ENCODE measurements around the gene GOSR2. TPM values are rescaled to one million over a fixed set of nuclear protein-coding genes. Genes with fewer than 3 reads are reported as not detected.

Gene GOSR2
- total RNA-seq, 1 experiment from 2014 or later: 53.5 TPM

GRCh38 chr17:46917041-46917440 is 5.9 kb upstream of the GOSR2 start:
- no peak overlapping the region for H3K14ac ChIP-seq (ENCODE audit: insufficient read depth, low read length)
- no peaks in the 10 kb centered on the region for H3K27me3 ChIP-seq (ENCODE audit: insufficient read depth, low read length)
- no peak overlapping the region for H4K8ac ChIP-seq (replicated peaks; ENCODE audit: insufficient read length, low read depth, low read length)
- Mint-ChIP-seq H3K27me3 (ENCODE audit: low read depth) (peaks cover 15% of the 10 kb centered on the region), H3K36me3 (ENCODE audit: insufficient read depth in 1 of 3, low read depth in 3 of 3) (no peaks in the 10 kb centered on the region), H3K9me3 (peaks cover 0 to 2% of the 10 kb centered on the region in 2 experiments; a peak in 2 of 5 replicates), H3K27ac (no peak overlapping the region), H3K4me3 (no peak overlapping the region), H3K4me1 (peaks cover 3% of the 10 kb centered on the region in 2 experiments)
- no peak overlapping the region for H3K56ac ChIP-seq (ENCODE audit: insufficient read length, low read depth, low read length)
- no peak overlapping the region for H4K5ac ChIP-seq (ENCODE audit: insufficient read length, low read depth, low read length)
- H3K79me1 ChIP-seq (ENCODE audit: insufficient read depth, low read depth, low read length, poor library complexity, severe bottlenecking): no peaks in the 10 kb centered on the region
- no peaks in the 10 kb centered on the region for H3K9me3 ChIP-seq (ENCODE audit: control insufficient read depth, low read depth, low read length)
- H2BK12ac ChIP-seq (ENCODE audit: insufficient read length, low read depth, low read length): no peak overlapping the region
- H2BK120ac ChIP-seq (ENCODE audit: low read depth, low read length, poor library complexity, severe bottlenecking): no peak overlapping the region
- no peak overlapping the region for H2AK5ac ChIP-seq (ENCODE audit: insufficient read length, low read length)
- H3K79me2 ChIP-seq (ENCODE audit: insufficient read depth, low read length): no peaks in the 10 kb centered on the region
- H2BK15ac ChIP-seq (ENCODE audit: low read depth, low read length): no peak overlapping the region
- H4K20me1 ChIP-seq (ENCODE audit: control insufficient read depth, insufficient read depth, insufficient read length): no peaks in the 10 kb centered on the region
- no peak overlapping the region for H3T11ph ChIP-seq (ENCODE audit: low read length)
- H2BK5ac ChIP-seq (ENCODE audit: insufficient read length, low read length): no peak overlapping the region
- H3K4me1 ChIP-seq (ENCODE audit: insufficient read depth, low read length): no peaks in the 10 kb centered on the region
- H3K23ac ChIP-seq (ENCODE audit: insufficient read length, low read depth, low read length): no peak overlapping the region
- H2BK20ac ChIP-seq (ENCODE audit: low read depth, low read length, poor library complexity, severe bottlenecking): no peak overlapping the region
- no peak overlapping the region for H3K4me2 ChIP-seq (ENCODE audit: insufficient read depth, insufficient read length, low read length)
- no peak overlapping the region for H2AFZ ChIP-seq (ENCODE audit: low read length)
- no peak overlapping the region for H3K18ac ChIP-seq (ENCODE audit: insufficient read length, low read depth, low read length)
- no peak overlapping the region for H4K91ac ChIP-seq (ENCODE audit: insufficient read length, low read depth, low read length)
- TF ChIP-seq, protein P1, sequence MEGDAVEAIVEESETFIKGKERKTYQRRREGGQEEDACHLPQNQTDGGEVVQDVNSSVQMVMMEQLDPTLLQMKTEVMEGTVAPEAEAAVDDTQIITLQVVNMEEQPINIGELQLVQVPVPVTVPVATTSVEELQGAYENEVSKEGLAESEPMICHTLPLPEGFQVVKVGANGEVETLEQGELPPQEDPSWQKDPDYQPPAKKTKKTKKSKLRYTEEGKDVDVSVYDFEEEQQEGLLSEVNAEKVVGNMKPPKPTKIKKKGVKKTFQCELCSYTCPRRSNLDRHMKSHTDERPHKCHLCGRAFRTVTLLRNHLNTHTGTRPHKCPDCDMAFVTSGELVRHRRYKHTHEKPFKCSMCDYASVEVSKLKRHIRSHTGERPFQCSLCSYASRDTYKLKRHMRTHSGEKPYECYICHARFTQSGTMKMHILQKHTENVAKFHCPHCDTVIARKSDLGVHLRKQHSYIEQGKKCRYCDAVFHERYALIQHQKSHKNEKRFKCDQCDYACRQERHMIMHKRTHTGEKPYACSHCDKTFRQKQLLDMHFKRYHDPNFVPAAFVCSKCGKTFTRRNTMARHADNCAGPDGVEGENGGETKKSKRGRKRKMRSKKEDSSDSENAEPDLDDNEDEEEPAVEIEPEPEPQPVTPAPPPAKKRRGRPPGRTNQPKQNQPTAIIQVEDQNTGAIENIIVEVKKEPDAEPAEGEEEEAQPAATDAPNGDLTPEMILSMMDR (conservative IDR thresholded peaks at IDR 0.05): no peak
- no peaks in the 10 kb centered on the region for H3K23me2 ChIP-seq (ENCODE audit: insufficient read length, low read depth, low read length, poor library complexity, severe bottlenecking)
- H3K4ac ChIP-seq (ENCODE audit: low read depth, low read length): no peak overlapping the region
- no peak overlapping the region for H3K9ac ChIP-seq (ENCODE audit: extremely low read depth, insufficient read length, low read length)
- no peak for DNase-seq
- no peak overlapping the region for H3K27ac ChIP-seq (ENCODE audit: insufficient read length, low read depth, low read length)

Measured in H9 (cell line).